HCT116 (cell line): Measurements from ENCODE around the gene CACNA1G. TPM values are rescaled to one million over a fixed set of nuclear protein-coding genes. Genes with fewer than 3 reads are reported as not detected.

ENCODE experiments used
- ATAC-seq: fragments of 200-7000 bp; cut with Tn5 transposase; 2 replicates; pipeline ENCODE4 v1.9.1; 2020; ENCODE audit warnings: mild to moderate bottlenecking, moderate library complexity
- BruUV-seq: library from RNA; stranded (reverse); fragments of 400-500 nt; replicated peaks from 2 replicates; lab custom pipeline; 2021; lab: Mats Ljungman, UMichigan
- CTCF ChIA-PET: fragments of 300-600 bp; sonication (Branson Sonifier 250); formaldehyde crosslinking; loops from one replicate; lab custom pipeline; 2021; ENCODE audit warnings: antibody characterized with exemption; lab: Charles Lee
- POLR2A ChIA-PET: fragments of 300-600, 350-600 bp; sonication (Branson Sonifier 250); formaldehyde crosslinking; loops from one replicate; lab custom pipeline; 2021; ENCODE audit warnings: antibody characterized with exemption; lab: Charles Lee
- RAD21 ChIA-PET, 2 experiments: fragments of 300-600 bp; sonication (Branson Sonifier 250); formaldehyde crosslinking; loops; one replicate each; lab custom pipeline; 2023; ENCODE audit warnings: low total read pairs in 2 of 2; ENCODE audit not compliant: uncharacterized antibody in 2 of 2, unreplicated experiment in 2 of 2, low non-redundant PET in 1 of 2; lab: Charles Lee
- DNase-seq: peaks from one replicate; pipeline ENCODE4 v3.0.0-alpha.2; 2010; ENCODE audit warnings: low read depth, low spot score
- H2AFZ ChIP-seq: fragments of 200-600 bp; shearing (Covaris generic), sonication (generic); 2 replicates; pipeline ENCODE4 v1.6.1; 2017; ENCODE audit warnings: low read depth, mixed run types, mixed read lengths, antibody characterized with exemption, low read length; ENCODE audit not compliant: poor library complexity, severe bottlenecking
- H3K27ac ChIP-seq: 2 replicates; pipeline ENCODE4 v1.5.1; 2012; ENCODE audit warnings: low read depth, low read length
- H3K27me3 ChIP-seq: fragments of 200-600 bp; sonication (generic); 2 replicates; pipeline ENCODE4 v1.6.1; 2016; ENCODE audit warnings: mixed run types, low read length, mixed read lengths; ENCODE audit not compliant: insufficient read depth
- H3K36me3 ChIP-seq, 2 experiments: fragments of 200-500 bp in 1 of 2; fragments of 200-600 bp in 1 of 2; sonication (Bioruptor generic) in 1 of 2; sonication (generic) in 1 of 2; 2 replicates each; pipeline versions ENCODE4 v1.5.1 to v1.6.1; 2014 to 2016; ENCODE audit warnings: low read length in 2 of 2, inconsistent platforms in 1 of 2, mixed read lengths in 1 of 2, mixed run types in 1 of 2; ENCODE audit not compliant: insufficient read depth in 2 of 2, control insufficient read depth in 1 of 2
- H3K4me1 ChIP-seq, 2 experiments: fragments of 200-600 bp in 1 of 2; sonication (generic) in 1 of 2; 2 replicates each; pipeline versions ENCODE4 v1.5.1 to v1.6.1; 2012 to 2017; ENCODE audit warnings: low read length in 2 of 2, inconsistent platforms in 1 of 2, mild to moderate bottlenecking in 1 of 2, mixed read lengths in 1 of 2, mixed run types in 1 of 2, moderate library complexity in 1 of 2; ENCODE audit not compliant: insufficient read depth in 2 of 2, control insufficient read depth in 1 of 2
- H3K4me2 ChIP-seq: fragments of 200-600 bp; sonication (generic); 2 replicates; pipeline ENCODE4 v1.6.1; 2017; ENCODE audit warnings: mixed run types, low read length, mixed read lengths
- H3K4me3 ChIP-seq, 2 experiments: fragments of 200-600 bp in 1 of 2; sonication (generic) in 1 of 2; replicated peaks in 1 of 2; 2 replicates each; pipeline ENCODE4 v1.5.1; 2011 to 2016; ENCODE audit warnings: low read length in 2 of 2, control low read depth in 1 of 2, low read depth in 1 of 2, mild to moderate bottlenecking in 1 of 2, mixed read lengths in 1 of 2, mixed run types in 1 of 2
- H3K79me2 ChIP-seq: fragments of 200-600 bp; sonication (generic); 2 replicates; pipeline ENCODE4 v1.6.1; 2017; ENCODE audit warnings: mild to moderate bottlenecking, mixed run types, low read length, moderate library complexity, mixed read lengths; ENCODE audit not compliant: insufficient read depth
- H3K9ac ChIP-seq: fragments of 200-600 bp; sonication (generic); 2 replicates; pipeline ENCODE4 v1.6.1; 2016; ENCODE audit warnings: low read length, mixed read lengths
- H3K9me2 ChIP-seq: fragments of 200-600 bp; sonication (generic), shearing (Covaris generic); 2 replicates; pipeline ENCODE4 v1.6.1; 2017; ENCODE audit warnings: mixed run types, mild to moderate bottlenecking, moderate library complexity; ENCODE audit not compliant: insufficient read depth
- H3K9me3 ChIP-seq, 2 experiments: fragments of 200-500 bp in 1 of 2; fragments of 200-600 bp in 1 of 2; sonication (Bioruptor generic) in 1 of 2; sonication (generic) in 1 of 2; 2 replicates each; pipeline ENCODE4 v1.6.1; 2014 to 2017; ENCODE audit warnings: low read length in 2 of 2, mixed read lengths in 2 of 2, inconsistent platforms in 1 of 2, low read depth in 1 of 2, mild to moderate bottlenecking in 1 of 2, mixed run types in 1 of 2, moderate library complexity in 1 of 2; ENCODE audit not compliant: control insufficient read depth in 1 of 2, insufficient read depth in 1 of 2
- H4K20me1 ChIP-seq: fragments of 200-600 bp; sonication (generic), shearing (Covaris generic); 2 replicates; pipeline ENCODE4 v1.6.1; 2017; ENCODE audit warnings: mixed run types, mild to moderate bottlenecking, moderate library complexity; ENCODE audit not compliant: insufficient read depth
- CBX3 ChIP-seq: IDR thresholded peaks from 2 replicates; pipeline ENCODE4 v1.6.1; 2012; ENCODE audit warnings: low read depth
- EGR1 ChIP-seq: IDR thresholded peaks from 2 replicates; pipeline ENCODE4 v1.6.1; 2012; ENCODE audit warnings: low read depth
- ELF1 ChIP-seq: IDR thresholded peaks from 2 replicates; pipeline ENCODE4 v1.6.1; 2012; ENCODE audit warnings: low read depth, borderline replicate concordance
- JUND ChIP-seq: IDR thresholded peaks from 2 replicates; pipeline ENCODE4 v1.6.1; 2012
- POLR2A ChIP-seq: IDR thresholded peaks from 2 replicates; pipeline ENCODE4 v1.7.0; 2011; ENCODE audit warnings: borderline replicate concordance; ENCODE audit not compliant: insufficient read depth, insufficient read length; ENCODE audit errors: extremely low read depth
- POLR2AphosphoS5 ChIP-seq: IDR thresholded peaks from 2 replicates; pipeline ENCODE4 v1.6.1; 2011; ENCODE audit warnings: mild to moderate bottlenecking, low read depth, low read length, moderate library complexity
- RAD21 ChIP-seq: IDR thresholded peaks from 2 replicates; pipeline ENCODE4 v1.6.1; 2012; ENCODE audit warnings: low read depth, mild to moderate bottlenecking
- SP1 ChIP-seq: IDR thresholded peaks from 2 replicates; pipeline ENCODE4 v1.6.1; 2012; ENCODE audit warnings: low read depth
- SRF ChIP-seq: IDR thresholded peaks from 2 replicates; pipeline ENCODE4 v1.6.1; 2012; ENCODE audit warnings: low read depth
- YY1 ChIP-seq: IDR thresholded peaks from 2 replicates; pipeline ENCODE4 v1.6.1; 2011; ENCODE audit warnings: low read length, low read depth, moderate library complexity, mild to moderate bottlenecking; ENCODE audit not compliant: insufficient replicate concordance; ENCODE audit errors: extremely low read depth
- ZNF274 ChIP-seq: fragments of 200-500 bp; sonication (Bioruptor generic); IDR thresholded peaks from 2 replicates; pipeline ENCODE4 v1.6.1; 2014; ENCODE audit warnings: mild to moderate bottlenecking, low read depth, low read length, inconsistent platforms
- intact Hi-C: fragments of 100-400 bp; cut with micrococcal nuclease; formaldehyde crosslinking; loops from 2 replicates; pipeline ENCODE4 v1.10.0; 2022
- total RNA-seq: library from RNA; stranded (reverse); gene quantifications from one replicate; pipeline ENCODE4 v1.2.1, GENCODE V29; 2021; ENCODE audit not compliant: unreplicated experiment
- TF ChIP-seq, protein P1 (sequence below): IDR thresholded peaks from 2 replicates; pipeline ENCODE4 v1.6.1; 2011; ENCODE audit warnings: mild to moderate bottlenecking, low read length, moderate library complexity; ENCODE audit not compliant: insufficient replicate concordance; ENCODE audit errors: extremely low read depth
- TF ChIP-seq, protein P2 (sequence below): IDR thresholded peaks from 2 replicates; pipeline ENCODE4 v1.6.1; 2012
- TF ChIP-seq, protein P3 (sequence below): IDR thresholded peaks from 2 replicates; pipeline ENCODE4 v1.6.1; 2012; ENCODE audit warnings: low read depth

Gene CACNA1G
- total RNA-seq, 1 experiment from 2014 or later = 3.4 TPM

DNA sequence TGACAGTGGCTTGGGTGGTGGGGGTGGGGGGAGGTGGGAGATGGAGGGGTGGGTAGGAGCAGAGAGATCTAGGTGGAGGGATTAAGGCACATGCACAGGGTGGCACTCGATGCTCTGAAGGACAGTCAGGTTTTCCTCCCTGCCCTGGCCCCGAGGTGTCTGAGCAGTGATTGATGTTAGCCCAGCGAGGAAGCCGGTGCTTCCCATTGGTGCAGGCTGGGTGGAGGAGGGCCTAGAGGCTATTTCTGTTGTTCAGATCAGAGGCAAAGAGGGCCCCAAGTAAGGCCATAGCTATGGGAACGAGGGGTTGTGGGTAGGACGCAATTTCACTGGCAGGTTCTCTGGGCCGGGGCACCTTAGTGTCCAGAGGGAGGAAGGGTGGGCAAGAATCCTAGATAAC, 23.1 kb downstream of the CACNA1G start:
- Histone ChIP-seq H3K4me1 (no peaks in the 10 kb centered on the region), H3K9me3 (no peaks in the 10 kb centered on the region), H3K9ac (no peak overlapping the region), H4K20me1 (no peaks in the 10 kb centered on the region), H3K4me2 (no peak overlapping the region), H3K4me3 (no peak overlapping the region), H3K27ac (no peak overlapping the region), H2AFZ (no peak overlapping the region), H3K27me3 (no peaks in the 10 kb centered on the region), H3K36me3 (no peaks in the 10 kb centered on the region), H3K9me2 (no peaks in the 10 kb centered on the region), H3K79me2 (no peaks in the 10 kb centered on the region)
- TF ChIP-seq ELF1 = no peak
- no peak for DNase-seq
- POLR2A ChIA-PET = no interaction called here
- intact Hi-C loops = no loop called here
- peak; percentile 40; the same call in 1 of the 2 replicates for ATAC-seq
- RAD21 ChIA-PET = no interaction called here
- CTCF ChIA-PET = no interaction called here
- no TSS peak for BruUV-seq

DNA sequence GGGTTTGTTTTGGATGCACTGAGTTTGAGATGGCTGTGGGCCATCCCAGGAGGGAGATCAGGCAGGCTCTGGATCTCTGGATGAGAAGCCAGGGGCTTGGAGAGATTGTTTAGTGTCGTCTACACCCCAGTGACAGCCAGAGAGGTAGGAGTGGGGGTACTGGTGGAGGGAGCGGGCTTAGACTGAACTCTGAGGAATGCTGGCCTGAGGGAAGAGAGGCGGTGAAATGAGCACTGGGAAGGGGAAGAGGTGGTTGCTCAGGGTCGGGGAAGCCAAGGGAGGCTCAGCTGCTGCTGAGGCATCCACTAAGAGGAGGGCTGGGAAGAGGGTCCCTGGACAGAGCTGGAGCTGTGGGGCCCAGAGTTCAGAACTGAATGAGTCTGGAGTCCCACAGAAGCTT, 23.6 kb downstream of the CACNA1G start:
- no peak for ATAC-seq
- POLR2A ChIA-PET = no interaction called here
- intact Hi-C loops = no loop called here
- Histone ChIP-seq H3K4me1 (no peaks in the 10 kb centered on the region), H4K20me1 (no peaks in the 10 kb centered on the region), H3K36me3 (no peaks in the 10 kb centered on the region), H3K79me2 (no peaks in the 10 kb centered on the region), H3K4me2 (no peak overlapping the region), H3K9me3 (no peaks in the 10 kb centered on the region), H3K4me3 (no peak overlapping the region), H2AFZ (no peak overlapping the region), H3K9ac (no peak overlapping the region), H3K27ac (no peak overlapping the region), H3K27me3 (no peaks in the 10 kb centered on the region), H3K9me2 (no peaks in the 10 kb centered on the region)
- CTCF ChIA-PET = no interaction called here
- no TSS peak for BruUV-seq
- RAD21 ChIA-PET = interaction anchor here (0.6 kb wide), 2 partner anchors 47 to 50 kb away, joined by 4 read pairs; partner anchors contain the start of gene ABCC3 (in 1 of the 2)
- DNase-seq = no peak
- no peak for TF ChIP-seq SRF
- TF ChIP-seq, protein P1, sequence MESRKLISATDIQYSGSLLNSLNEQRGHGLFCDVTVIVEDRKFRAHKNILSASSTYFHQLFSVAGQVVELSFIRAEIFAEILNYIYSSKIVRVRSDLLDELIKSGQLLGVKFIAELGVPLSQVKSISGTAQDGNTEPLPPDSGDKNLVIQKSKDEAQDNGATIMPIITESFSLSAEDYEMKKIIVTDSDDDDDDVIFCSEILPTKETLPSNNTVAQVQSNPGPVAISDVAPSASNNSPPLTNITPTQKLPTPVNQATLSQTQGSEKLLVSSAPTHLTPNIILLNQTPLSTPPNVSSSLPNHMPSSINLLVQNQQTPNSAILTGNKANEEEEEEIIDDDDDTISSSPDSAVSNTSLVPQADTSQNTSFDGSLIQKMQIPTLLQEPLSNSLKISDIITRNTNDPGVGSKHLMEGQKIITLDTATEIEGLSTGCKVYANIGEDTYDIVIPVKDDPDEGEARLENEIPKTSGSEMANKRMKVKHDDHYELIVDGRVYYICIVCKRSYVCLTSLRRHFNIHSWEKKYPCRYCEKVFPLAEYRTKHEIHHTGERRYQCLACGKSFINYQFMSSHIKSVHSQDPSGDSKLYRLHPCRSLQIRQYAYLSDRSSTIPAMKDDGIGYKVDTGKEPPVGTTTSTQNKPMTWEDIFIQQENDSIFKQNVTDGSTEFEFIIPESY = no peak
- TF ChIP-seq YY1 = no peak
- no peak for TF ChIP-seq POLR2AphosphoS5
- TF ChIP-seq JUND = no peak
- TF ChIP-seq, protein P2, sequence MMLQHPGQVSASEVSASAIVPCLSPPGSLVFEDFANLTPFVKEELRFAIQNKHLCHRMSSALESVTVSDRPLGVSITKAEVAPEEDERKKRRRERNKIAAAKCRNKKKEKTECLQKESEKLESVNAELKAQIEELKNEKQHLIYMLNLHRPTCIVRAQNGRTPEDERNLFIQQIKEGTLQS = no peak
- TF ChIP-seq SP1 = no peak
- TF ChIP-seq, protein P3, sequence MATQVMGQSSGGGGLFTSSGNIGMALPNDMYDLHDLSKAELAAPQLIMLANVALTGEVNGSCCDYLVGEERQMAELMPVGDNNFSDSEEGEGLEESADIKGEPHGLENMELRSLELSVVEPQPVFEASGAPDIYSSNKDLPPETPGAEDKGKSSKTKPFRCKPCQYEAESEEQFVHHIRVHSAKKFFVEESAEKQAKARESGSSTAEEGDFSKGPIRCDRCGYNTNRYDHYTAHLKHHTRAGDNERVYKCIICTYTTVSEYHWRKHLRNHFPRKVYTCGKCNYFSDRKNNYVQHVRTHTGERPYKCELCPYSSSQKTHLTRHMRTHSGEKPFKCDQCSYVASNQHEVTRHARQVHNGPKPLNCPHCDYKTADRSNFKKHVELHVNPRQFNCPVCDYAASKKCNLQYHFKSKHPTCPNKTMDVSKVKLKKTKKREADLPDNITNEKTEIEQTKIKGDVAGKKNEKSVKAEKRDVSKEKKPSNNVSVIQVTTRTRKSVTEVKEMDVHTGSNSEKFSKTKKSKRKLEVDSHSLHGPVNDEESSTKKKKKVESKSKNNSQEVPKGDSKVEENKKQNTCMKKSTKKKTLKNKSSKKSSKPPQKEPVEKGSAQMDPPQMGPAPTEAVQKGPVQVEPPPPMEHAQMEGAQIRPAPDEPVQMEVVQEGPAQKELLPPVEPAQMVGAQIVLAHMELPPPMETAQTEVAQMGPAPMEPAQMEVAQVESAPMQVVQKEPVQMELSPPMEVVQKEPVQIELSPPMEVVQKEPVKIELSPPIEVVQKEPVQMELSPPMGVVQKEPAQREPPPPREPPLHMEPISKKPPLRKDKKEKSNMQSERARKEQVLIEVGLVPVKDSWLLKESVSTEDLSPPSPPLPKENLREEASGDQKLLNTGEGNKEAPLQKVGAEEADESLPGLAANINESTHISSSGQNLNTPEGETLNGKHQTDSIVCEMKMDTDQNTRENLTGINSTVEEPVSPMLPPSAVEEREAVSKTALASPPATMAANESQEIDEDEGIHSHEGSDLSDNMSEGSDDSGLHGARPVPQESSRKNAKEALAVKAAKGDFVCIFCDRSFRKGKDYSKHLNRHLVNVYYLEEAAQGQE = no peak
- TF ChIP-seq ZNF274 = no peak
- no peak for TF ChIP-seq RAD21
- TF ChIP-seq POLR2A = no peak
- no peak for TF ChIP-seq EGR1
- no peak for TF ChIP-seq CBX3
